GM13977 (cell line): Measurements from ENCODE around the gene NCAPD2.

ENCODE experiments used
- DNase-seq: peaks from one replicate; pipeline ENCODE4 v3.0.0; 2012; ENCODE audit warnings: low spot score
- CTCF ChIP-seq: IDR thresholded peaks from 2 replicates; pipeline ENCODE4 v1.5.1; 2012; ENCODE audit warnings: mild to moderate bottlenecking, control low read depth; ENCODE audit not compliant: insufficient read depth; ENCODE audit errors: extremely low read depth, missing control alignments
- in situ Hi-C: fragments of 300-500 bp; cut with MboI; formaldehyde crosslinking; loops from one replicate; pipeline ENCODE4 v1.12.0; 2022; ENCODE audit warnings: low sequenced_read_pairs, low pct_unique_long_range_greater_than_20kb, mixed read lengths, inconsistent platforms; ENCODE audit not compliant: unreplicated experiment

The NCAPD2 gene

GRCh38 chr12:6452245-6452943 is 41.5 kb upstream of the NCAPD2 start:
- in situ Hi-C loops = no loop called here
- no peak for DNase-seq
- no peak for TF ChIP-seq CTCF

- DNase-seq = no peak
- in situ Hi-C loops = no loop called here
- no peak for TF ChIP-seq CTCF
These were observed 40.8 kb upstream of the NCAPD2 start for GRCh38 chr12:6452944-6453630.

- no peak for TF ChIP-seq CTCF
- in situ Hi-C loops = no loop called here
- DNase-seq = no peak
These were observed 36.5 kb upstream of the NCAPD2 start for GRCh38 chr12:6457220-6457945.

- DNase-seq = no peak
- in situ Hi-C loops = no loop called here
- TF ChIP-seq CTCF = no peak
These were observed 35.5 kb upstream of the NCAPD2 start for GRCh38 chr12:6458281-6459003.

- TF ChIP-seq CTCF = no peak
- DNase-seq = no peak
- in situ Hi-C loops = no loop called here
These were observed 34.9 kb upstream of the NCAPD2 start for GRCh38 chr12:6459004-6459337.

- DNase-seq = no peak
- no peak for TF ChIP-seq CTCF
- in situ Hi-C loops = loop anchor here (5.0 to 10.0 kb wide), 2 partner anchors 39 to 126 kb away; no protein-coding TSS in a partner anchor
These were observed 33.0 kb upstream of the NCAPD2 start for GRCh38 chr12:6460751-6461371.
